CD4-positive, alpha-beta T cell treated with Interleukin-15 for 1 hour (primary cell): ENCODE results near the gene PPP1R14C.
"Not testable (repeated sequence)": the region's sequence is repeated elsewhere in the genome, so short reads cannot be mapped to it uniquely, and the experiment has no call there.

Experiments
- DNase-seq: peaks from one replicate; pipeline ENCODE4 v3.0.0-alpha.2; 2020

PPP1R14C gene

GRCh38 chr6:150227281-150227680 is 84.4 kb downstream of the PPP1R14C start:
- no peak for DNase-seq

GRCh38 chr6:150228072-150228733 is 85.4 kb downstream of the PPP1R14C start:
- no peak for DNase-seq

- DNase-seq, result no peak
Observed at GRCh38 chr6:150229436-150230163, 86.8 kb downstream of the PPP1R14C start.

DNA sequence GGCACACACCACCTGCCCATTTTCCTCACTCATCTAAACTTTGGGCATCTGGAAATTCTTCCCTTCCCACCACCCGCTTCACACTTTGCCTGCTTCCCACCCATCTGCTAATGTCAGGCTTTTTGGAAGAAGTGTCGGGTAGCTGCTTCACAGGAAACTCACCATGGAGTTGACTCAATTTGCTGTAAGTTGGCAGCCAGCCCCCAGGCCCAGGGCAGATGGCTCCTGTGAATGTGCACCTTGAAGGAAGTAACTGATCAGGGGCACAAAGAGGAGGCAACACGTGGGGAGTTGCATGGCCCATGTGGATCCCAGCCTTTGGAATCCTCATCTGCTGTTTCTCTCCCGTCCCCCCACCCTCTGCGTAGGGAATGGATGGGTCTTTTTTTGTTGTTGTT is 87.3 kb downstream of the PPP1R14C start:
- no peak for DNase-seq

DNA sequence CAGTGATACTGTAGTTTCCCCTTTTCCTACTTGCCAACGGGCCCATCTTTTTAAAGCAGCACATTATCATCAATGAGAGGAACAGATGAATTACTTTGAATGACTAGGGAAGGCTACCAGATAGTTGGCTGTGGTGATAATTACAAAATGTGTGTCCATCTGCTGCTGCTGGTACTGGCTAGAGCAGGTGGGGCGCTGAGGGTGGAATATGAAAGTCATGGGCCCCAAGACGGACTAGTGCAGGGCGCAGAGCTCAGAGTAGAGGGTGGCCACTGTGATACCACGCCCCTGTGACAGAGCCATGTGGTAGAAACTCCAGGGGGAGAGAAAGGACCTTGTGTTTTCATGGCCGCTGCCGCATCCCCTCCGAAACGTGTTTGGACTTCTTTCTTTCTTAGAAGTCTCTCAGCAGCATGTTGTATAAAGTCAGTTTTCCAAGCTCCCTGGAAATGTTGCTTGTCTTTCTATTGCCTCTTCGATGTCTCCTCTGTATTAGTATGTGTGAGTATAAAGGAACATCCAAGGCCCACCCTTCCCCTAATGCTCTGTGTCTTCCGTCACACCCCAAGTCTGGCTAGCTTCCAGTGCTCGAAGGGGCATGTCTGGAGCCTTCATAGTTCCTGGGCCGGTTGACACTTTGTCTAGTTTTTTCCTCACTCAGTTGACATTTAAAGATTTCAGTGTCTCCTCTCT is 88.1 kb downstream of the PPP1R14C start:
- DNase-seq, result no peak

DNA sequence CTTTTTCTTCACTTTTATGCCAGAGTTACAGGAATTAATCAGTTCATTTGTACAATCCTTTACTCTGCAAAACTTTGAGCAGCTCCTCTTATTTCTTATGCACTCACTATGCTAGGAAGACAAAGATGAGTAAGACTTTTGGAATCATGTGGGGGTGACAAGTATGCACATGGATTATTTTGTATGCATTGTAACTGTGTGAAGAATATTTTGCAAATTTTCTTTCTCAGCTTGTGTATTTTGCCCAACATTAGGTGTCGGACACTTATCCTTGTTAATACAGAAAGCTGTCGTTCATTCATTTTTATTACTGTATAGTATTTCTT is 88.6 kb downstream of the PPP1R14C start:
- no peak for DNase-seq

- no peak for DNase-seq
Observed at GRCh38 chr6:150233843-150234269, 91.0 kb downstream of the PPP1R14C start.

DNA sequence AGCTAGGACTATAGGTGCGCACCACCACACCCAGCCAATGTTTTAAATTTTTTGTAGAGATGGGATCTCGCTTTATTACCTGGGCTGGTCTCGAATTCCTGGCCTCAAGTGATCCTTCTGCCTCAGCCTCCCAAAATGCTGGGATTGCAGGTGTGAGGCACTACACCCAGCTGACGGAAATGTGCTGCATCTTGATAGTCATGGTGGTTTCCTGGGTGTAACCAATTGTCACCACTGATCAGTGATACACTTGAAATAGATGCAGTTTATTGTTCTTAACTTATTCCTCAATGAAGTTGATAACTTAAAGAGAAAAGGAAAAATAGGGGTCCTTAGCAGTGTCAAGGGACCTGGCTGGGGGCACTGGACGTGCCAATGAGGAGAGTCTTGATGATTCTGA is 92.4 kb downstream of the PPP1R14C start:
- DNase-seq, result no peak

GRCh38 chr6:150236114-150236513 is 93.3 kb downstream of the PPP1R14C start:
- no peak for DNase-seq

DNA sequence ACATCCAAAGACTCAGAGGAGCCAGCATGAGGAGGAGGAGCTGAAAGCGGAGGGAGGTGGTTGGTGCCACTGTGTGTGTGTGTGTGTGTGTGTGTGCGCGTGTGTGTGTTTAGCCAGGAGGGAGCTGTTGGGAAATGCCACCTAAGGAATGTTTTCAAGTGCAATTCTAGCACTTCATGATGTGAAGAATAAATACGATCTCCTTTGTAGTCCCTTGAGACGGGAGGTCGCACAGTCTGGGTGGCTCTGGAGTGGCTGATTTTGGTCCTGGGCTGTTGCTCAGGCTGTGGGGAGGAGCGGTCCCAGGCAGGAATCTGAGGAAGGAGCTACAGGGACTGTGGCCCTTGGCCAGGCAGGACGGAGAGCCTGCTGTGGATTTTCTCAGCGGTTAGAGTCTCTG is 93.7 kb downstream of the PPP1R14C start:
- DNase-seq, result no peak

DNA sequence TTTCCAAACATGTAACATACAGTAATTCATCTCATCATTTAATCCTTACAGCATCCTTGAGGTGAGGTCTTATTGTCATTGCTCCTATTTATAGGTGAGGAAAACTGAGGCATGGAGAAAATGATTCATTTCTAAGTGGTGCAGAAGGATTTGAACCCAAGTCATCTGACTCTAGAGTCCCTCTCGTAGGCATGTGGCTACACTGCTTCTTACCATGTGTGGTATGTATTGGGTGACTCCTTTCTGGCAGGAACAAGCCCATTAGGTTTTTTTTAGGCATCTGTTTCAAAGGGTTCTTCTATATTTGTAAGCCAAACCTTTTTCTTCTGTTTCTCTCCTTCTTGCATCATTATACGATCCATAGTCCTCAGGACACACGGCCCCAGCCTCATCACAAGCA is 94.8 kb downstream of the PPP1R14C start:
- no peak for DNase-seq

GRCh38 chr6:150238336-150238741 is 95.5 kb downstream of the PPP1R14C start:
- no peak for DNase-seq

GRCh38 chr6:150238846-150239407 is 96.1 kb downstream of the PPP1R14C start:
- DNase-seq, result no peak

GRCh38 chr6:150241756-150242155 is 98.9 kb downstream of the PPP1R14C start:
- not testable (repeated sequence) for DNase-seq

DNA sequence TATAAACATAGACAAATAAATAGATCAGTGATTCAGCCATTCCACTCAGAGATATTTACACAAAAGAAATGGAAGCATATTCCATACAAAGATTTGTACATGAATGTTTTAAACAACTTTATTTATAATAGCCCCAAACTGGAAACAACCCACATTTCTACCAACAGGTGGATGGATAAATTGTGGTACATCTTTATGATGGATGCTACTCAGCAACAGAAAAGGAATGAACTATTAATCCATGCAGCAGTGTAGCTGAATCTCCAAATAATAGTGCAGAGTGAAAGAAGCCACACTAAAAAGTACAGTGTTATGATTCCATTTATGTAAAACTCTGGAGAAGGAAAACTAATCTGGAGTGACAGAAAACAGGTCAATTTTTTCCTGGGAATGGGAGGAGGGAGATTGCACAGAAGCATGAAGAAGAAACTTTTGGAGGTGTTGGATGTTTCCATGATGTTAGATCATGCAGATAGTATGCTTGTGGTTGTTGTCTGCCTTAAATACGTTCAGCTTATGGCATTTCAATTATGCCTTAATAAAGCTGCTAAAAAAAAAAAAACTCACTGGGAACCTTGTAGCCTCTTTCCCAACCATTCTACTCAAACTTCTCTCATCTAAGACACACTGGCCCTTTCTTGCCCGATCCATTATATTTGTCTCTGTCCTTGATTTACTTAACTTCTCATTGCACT is 100.9 kb downstream of the PPP1R14C start:
- DNase-seq, result no peak

- no peak for DNase-seq
Observed at GRCh38 chr6:150245148-150245935, 102.5 kb downstream of the PPP1R14C start.

- no peak for DNase-seq
Observed at GRCh38 chr6:150247803-150248202, 105.0 kb downstream of the PPP1R14C start.

GRCh38 chr6:150248300-150248699 is 105.5 kb downstream of the PPP1R14C start:
- DNase-seq, result no peak

DNA sequence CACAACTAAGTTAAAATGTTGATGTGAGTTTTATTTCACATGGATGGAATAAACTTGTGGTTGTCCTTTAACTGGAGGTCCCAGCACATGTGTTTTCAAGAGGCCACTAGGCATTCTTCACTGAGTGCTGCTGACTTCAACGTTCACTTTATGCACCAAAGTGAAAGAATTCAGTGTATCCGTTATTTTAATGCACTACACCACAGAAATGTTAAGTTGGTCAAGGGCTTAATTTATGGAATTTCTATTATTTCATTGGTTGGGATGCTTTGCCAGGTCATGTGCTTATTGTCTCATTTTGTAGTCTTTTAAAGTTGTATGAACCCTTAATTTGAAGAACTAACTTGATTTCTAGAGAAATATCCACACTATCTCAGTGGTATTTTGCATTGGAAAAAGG is 106.4 kb downstream of the PPP1R14C start:
- DNase-seq, result no peak

GRCh38 chr6:150250826-150251225 is 108.0 kb downstream of the PPP1R14C start:
- DNase-seq, result no peak

DNA sequence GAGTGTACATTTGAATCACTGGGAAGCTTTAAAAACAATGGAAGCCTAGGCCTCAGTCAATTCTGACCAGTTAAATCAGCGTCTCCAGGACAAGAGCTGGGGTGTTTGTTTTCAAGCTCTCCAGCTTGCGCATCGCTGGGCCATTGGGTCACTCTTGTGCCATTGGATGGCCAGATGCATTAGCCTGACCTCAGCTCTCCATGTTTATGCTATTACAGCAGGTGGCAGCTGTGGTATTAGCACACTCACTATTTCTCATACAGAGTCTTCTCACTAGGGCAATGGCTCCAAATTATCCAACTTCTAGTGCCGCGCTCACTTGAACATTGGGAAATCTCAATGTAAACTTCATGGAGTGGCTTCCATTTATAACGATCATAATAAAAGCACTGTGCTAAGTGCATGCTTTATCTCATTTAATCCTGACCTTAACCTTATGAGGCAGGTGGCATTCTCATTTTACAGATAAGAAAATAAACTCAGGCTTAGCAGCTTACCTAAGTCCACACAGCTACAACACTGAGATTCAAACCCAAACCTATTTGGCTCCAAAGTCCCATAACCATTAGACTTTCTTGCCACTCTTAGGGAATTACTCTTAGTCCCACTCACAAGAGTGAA is 108.8 kb downstream of the PPP1R14C start:
- DNase-seq, result no peak
